Measurements from ENCODE around the gene SMIM7.
"Not testable (repeated sequence)": the region's sequence is repeated elsewhere in the genome, so short reads cannot be mapped to it uniquely, and the experiment has no call there.

GRCh38 chr19:16651421-16652188, 8.3 kb downstream of the SMIM7 start:
- TF ChIP-seq, protein P1, sequence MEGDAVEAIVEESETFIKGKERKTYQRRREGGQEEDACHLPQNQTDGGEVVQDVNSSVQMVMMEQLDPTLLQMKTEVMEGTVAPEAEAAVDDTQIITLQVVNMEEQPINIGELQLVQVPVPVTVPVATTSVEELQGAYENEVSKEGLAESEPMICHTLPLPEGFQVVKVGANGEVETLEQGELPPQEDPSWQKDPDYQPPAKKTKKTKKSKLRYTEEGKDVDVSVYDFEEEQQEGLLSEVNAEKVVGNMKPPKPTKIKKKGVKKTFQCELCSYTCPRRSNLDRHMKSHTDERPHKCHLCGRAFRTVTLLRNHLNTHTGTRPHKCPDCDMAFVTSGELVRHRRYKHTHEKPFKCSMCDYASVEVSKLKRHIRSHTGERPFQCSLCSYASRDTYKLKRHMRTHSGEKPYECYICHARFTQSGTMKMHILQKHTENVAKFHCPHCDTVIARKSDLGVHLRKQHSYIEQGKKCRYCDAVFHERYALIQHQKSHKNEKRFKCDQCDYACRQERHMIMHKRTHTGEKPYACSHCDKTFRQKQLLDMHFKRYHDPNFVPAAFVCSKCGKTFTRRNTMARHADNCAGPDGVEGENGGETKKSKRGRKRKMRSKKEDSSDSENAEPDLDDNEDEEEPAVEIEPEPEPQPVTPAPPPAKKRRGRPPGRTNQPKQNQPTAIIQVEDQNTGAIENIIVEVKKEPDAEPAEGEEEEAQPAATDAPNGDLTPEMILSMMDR (IDR thresholded peaks at IDR 0.05): not testable (repeated sequence)
- TF ChIP-seq POLR2A, EP300 (IDR thresholded peaks at IDR 0.05): not testable (repeated sequence)

All from stomach (tissue), 4 donors.